IMR-90 (cell line): ENCODE measurements around the gene CHSY3. TPM values are rescaled to one million over a fixed set of nuclear protein-coding genes. Genes with fewer than 3 reads are reported as not detected.

ENCODE experiments used
- ATAC-seq: fragments of 200-7000 bp; cut with Tn5 transposase; 2 replicates; pipeline ENCODE4 v1.9.1; 2020; ENCODE audit warnings: low read depth, mild to moderate bottlenecking, moderate library complexity
- BruUV-seq: library from RNA; stranded (reverse); fragments of 400-500 nt; replicated peaks from 2 replicates; lab custom pipeline; 2021; lab: Mats Ljungman, UMichigan
- CTCF ChIA-PET: fragments of 300-600 bp; formaldehyde crosslinking; extraction: SDS; loops from one replicate; lab custom pipeline; 2021; ENCODE audit warnings: antibody characterized with exemption; lab: Yijun Ruan, JAX
- POLR2A ChIA-PET: fragments of 300-600 bp; sonication (Branson Sonifier 250); formaldehyde crosslinking; loops from one replicate; lab custom pipeline; 2022; ENCODE audit warnings: antibody characterized with exemption; ENCODE audit not compliant: unreplicated experiment; lab: Charles Lee
- DNase-seq: peaks from one replicate; pipeline ENCODE4 v3.0.0; 2013
- H2AFZ ChIP-seq: replicated peaks from 2 replicates; pipeline ENCODE3; 2013; ENCODE audit warnings: low read length, mild to moderate bottlenecking; ENCODE audit not compliant: poor library complexity
- H2AK5ac ChIP-seq: 2 replicates; pipeline ENCODE4 v1.6.1; 2013; ENCODE audit warnings: low read depth, low read length, inconsistent platforms
- H2AK9ac ChIP-seq: replicated peaks from 2 replicates; pipeline ENCODE3; 2013; ENCODE audit warnings: mild to moderate bottlenecking, low read depth, low read length, moderate library complexity; ENCODE audit not compliant: poor library complexity
- H2BK120ac ChIP-seq: 2 replicates; pipeline ENCODE4 v1.6.1; 2013; ENCODE audit warnings: low read depth, low read length, inconsistent platforms
- H2BK15ac ChIP-seq: 3 replicates; pipeline ENCODE4 v1.6.1; 2013; ENCODE audit warnings: low read depth, low read length, inconsistent platforms
- H2BK20ac ChIP-seq: 2 replicates; pipeline ENCODE4 v1.6.1; 2013; ENCODE audit warnings: low read depth, mild to moderate bottlenecking, inconsistent platforms, low read length, moderate library complexity
- H2BK5ac ChIP-seq: 2 replicates; pipeline ENCODE4 v1.6.1; 2013; ENCODE audit warnings: mild to moderate bottlenecking, low read depth, low read length, inconsistent platforms; ENCODE audit not compliant: poor library complexity, severe bottlenecking
- H3K14ac ChIP-seq: replicated peaks from 2 replicates; pipeline ENCODE4 v1.6.1; 2013; ENCODE audit warnings: low read depth, low read length, inconsistent platforms
- H3K18ac ChIP-seq: 2 replicates; pipeline ENCODE4 v1.6.1; 2013; ENCODE audit warnings: low read depth, low read length, control low read depth
- H3K23ac ChIP-seq: 2 replicates; pipeline ENCODE4 v1.6.1; 2013; ENCODE audit warnings: low read depth, low read length, inconsistent platforms
- H3K27ac ChIP-seq: 2 replicates; pipeline ENCODE4 v1.5.1; 2013; ENCODE audit warnings: mild to moderate bottlenecking, control low read depth, low read length; ENCODE audit not compliant: insufficient read depth
- H3K27me3 ChIP-seq: 2 replicates; pipeline ENCODE4 v1.6.1; 2013; ENCODE audit warnings: low read length; ENCODE audit not compliant: control insufficient read depth, insufficient read depth
- H3K36me3 ChIP-seq: 2 replicates; pipeline ENCODE4 v1.6.1; 2013; ENCODE audit warnings: low read length, mixed read lengths; ENCODE audit not compliant: control insufficient read depth, insufficient read depth
- H3K4ac ChIP-seq: 2 replicates; pipeline ENCODE4 v1.6.1; 2013; ENCODE audit warnings: low read depth, low read length, inconsistent platforms
- H3K4me1 ChIP-seq: 2 replicates; pipeline ENCODE4 v1.6.1; 2013; ENCODE audit warnings: low read length, mixed read lengths; ENCODE audit not compliant: control insufficient read depth, insufficient read depth
- H3K4me2 ChIP-seq: 2 replicates; pipeline ENCODE4 v1.6.1; 2013; ENCODE audit warnings: low read depth, mild to moderate bottlenecking, control low read depth, low read length, moderate library complexity
- H3K4me3 ChIP-seq: 2 replicates; pipeline ENCODE4 v1.5.1; 2013; ENCODE audit warnings: low read depth, mild to moderate bottlenecking, control low read depth, low read length, moderate library complexity; ENCODE audit not compliant: insufficient read depth
- H3K56ac ChIP-seq: 2 replicates; pipeline ENCODE4 v1.6.1; 2013; ENCODE audit warnings: low read length, inconsistent platforms; ENCODE audit not compliant: insufficient read depth; ENCODE audit errors: extremely low read depth
- H3K79me1 ChIP-seq, 2 experiments: 2 replicates each; pipeline ENCODE4 v1.6.1; 2013; ENCODE audit warnings: low read length in 2 of 2, inconsistent platforms in 1 of 2, low read depth in 1 of 2
- H3K9ac ChIP-seq: 2 replicates; pipeline ENCODE4 v1.6.1; 2013; ENCODE audit warnings: low read depth, low read length, control low read depth
- H3K9me1 ChIP-seq: 2 replicates; pipeline ENCODE4 v1.6.1; 2013; ENCODE audit warnings: low read length, inconsistent platforms; ENCODE audit not compliant: insufficient read depth
- H3K9me3 ChIP-seq: 2 replicates; pipeline ENCODE4 v1.6.1; 2013; ENCODE audit warnings: low read length; ENCODE audit not compliant: control insufficient read depth, insufficient read depth
- H4K20me1 ChIP-seq: 2 replicates; pipeline ENCODE4 v1.6.1; 2013; ENCODE audit warnings: low read length, inconsistent platforms; ENCODE audit not compliant: insufficient read depth
- H4K5ac ChIP-seq: 2 replicates; pipeline ENCODE4 v1.6.1; 2013; ENCODE audit warnings: mild to moderate bottlenecking, low read depth, low read length, control low read depth
- H4K8ac ChIP-seq, 2 experiments: 2 replicates each; pipeline ENCODE4 v1.6.1; 2013; ENCODE audit warnings: low read depth in 2 of 2, low read length in 2 of 2, control low read depth in 1 of 2, inconsistent platforms in 1 of 2
- H4K91ac ChIP-seq: 2 replicates; pipeline ENCODE4 v1.6.1; 2013; ENCODE audit warnings: low read depth, low read length, inconsistent platforms; ENCODE audit not compliant: insufficient read depth
- MAFK ChIP-seq: IDR thresholded peaks from 2 replicates; pipeline ENCODE4 v1.6.1; 2012; ENCODE audit warnings: low read depth, low read length, improper control_type of control experiment
- MXI1 ChIP-seq: IDR thresholded peaks from 2 replicates; pipeline ENCODE4 v1.6.1; 2012; ENCODE audit warnings: low read depth, mild to moderate bottlenecking, low read length, moderate library complexity, borderline replicate concordance
- WGBS, 2 experiments: methylation state at CpG; one replicate each; pipeline versions ENCODE4 v1.1.5 to v1.1.7; 2013; ENCODE audit warnings: missing lambda C conversion rate in 2 of 2; ENCODE audit not compliant: insufficient read length in 1 of 2; ENCODE audit errors: extremely low coverage in 2 of 2; 5-methylcytosine and 5-hydroxymethylcytosine counted together
- dilution Hi-C: fragments of 300-500 bp; cut with HindIII; formaldehyde crosslinking; loops from one replicate; pipeline ENCODE4 v1.14.3; 2018; ENCODE audit warnings: low sequenced_read_pairs; ENCODE audit not compliant: unreplicated experiment
- in situ Hi-C: fragments of 300-500 bp; cut with MboI; formaldehyde crosslinking; loops from 3 replicates; pipeline ENCODE4 v1.14.3; 2019; ENCODE audit warnings: low sequenced_read_pairs, inconsistent platforms, mixed read lengths
- intact Hi-C: fragments of 100-400 bp; cut with micrococcal nuclease; formaldehyde crosslinking; loops from 2 replicates; pipeline ENCODE4 v1.10.0; 2022
- polyA plus RNA-seq, 3 experiments: library from polyadenylated mRNA; depleted of rRNA; stranded (reverse); fragments of >200 nt; gene quantifications; 2 replicates each; pipeline ENCODE4 v1.2.3, GENCODE V29; 2012; ENCODE audit warnings: low replicate concordance in 1 of 3
- total RNA-seq: library from RNA; depleted of rRNA; stranded (reverse); fragments of >200 nt; gene quantifications from 2 replicates; pipeline ENCODE4 v1.2.3, GENCODE V29; 2012

Gene CHSY3
- total and polyA plus RNA-seq, 2 of the 4 experiments (the other 2 are of a cell fraction): 0.62 to 1.3 TPM

GRCh38 chr5:129963359-129963758 is 59.1 kb downstream of the CHSY3 start:
- H3K4me2 ChIP-seq: no peak overlapping the region
- no peak overlapping the region for H3K4me3 ChIP-seq

More at GRCh38 chr5:129963359-129963758, 59.1 kb downstream of the CHSY3 start:
- Histone ChIP-seq H2BK5ac (no peak overlapping the region), H3K4me1 (no peaks in the 10 kb centered on the region), H2BK120ac (no peak overlapping the region), H2AK5ac (no peak overlapping the region), H4K20me1 (no peaks in the 10 kb centered on the region), H2BK20ac (no peak overlapping the region), H3K14ac (no peak overlapping the region), H2AFZ (no peak overlapping the region), H3K9ac (no peak overlapping the region), H3K27ac (no peak overlapping the region), H3K18ac (no peak overlapping the region), H3K9me1 (no peaks in the 10 kb centered on the region), H4K8ac (no peak overlapping the region), H3K79me1 (no peaks in the 10 kb centered on the region), H3K4ac (no peak overlapping the region), H3K36me3 (no peaks in the 10 kb centered on the region), H3K27me3 (no peaks in the 10 kb centered on the region), H2BK15ac (no peak overlapping the region), H2AK9ac (no peak overlapping the region), H3K56ac (no peak overlapping the region), H3K23ac (no peak overlapping the region), H4K91ac (no peak overlapping the region), H4K5ac (no peak overlapping the region), H3K9me3 (no peaks in the 10 kb centered on the region)
- ChIA-PET POLR2A (no interaction called here), CTCF (no interaction called here)
- dilution Hi-C loops: no loop called here
- BruUV-seq: no TSS peak
- intact Hi-C loops: no loop called here
- ATAC-seq: peak; percentile 83
- DNase-seq: peak; percentile 66
- TF ChIP-seq MXI1: no peak
- peak; percentile 20; the same call in 1 of the 2 replicates for TF ChIP-seq MAFK
- no CpG with 5 or more reads among the region's 3 CpGs for WGBS, 2 experiments
- in situ Hi-C loops: no loop called here
